Posterior vena cava (tissue), 2 donors: ENCODE results near the gene CTNND2. TPM values are rescaled to one million over a fixed set of nuclear protein-coding genes. Genes with fewer than 3 reads are reported as not detected.
A peak's percentile ranks its signal among the peaks of the same experiment; 100 is the strongest.
"Not testable (repeated sequence)": the region's sequence is repeated elsewhere in the genome, so short reads cannot be mapped to it uniquely, and the experiment has no call there.

Experiments used
- DNase-seq: peaks from one replicate; pipeline ENCODE4 v3.0.0-alpha.2; 2020; ENCODE audit warnings: low spot score
- intact Hi-C, 2 donors: fragments of 100-400 bp; cut with DNase I; formaldehyde crosslinking; loops; one replicate each; pipeline versions ENCODE4 v1.14.1 to v1.14.2; 2022 to 2023
- total RNA-seq, 2 donors: library from RNA; stranded (reverse); fragmentation: NEBNext Ultra II Directional; extraction: Animal tissue kit (Norgen Biotek cat#: 25700); gene quantifications; one replicate each; pipeline ENCODE4 v1.2.1, GENCODE V29; 2021
- donor health status: DM: yes; HTN: yes; CAD: no.
- donor health status: DM: yes; HTN: yes; CAD: no.

Gene CTNND2
- total RNA-seq, 2 donors from 2014 or later, result 0.46 to 1.6 TPM

- DNase-seq, result no peak
- intact Hi-C loops, result no loop called here
Measured at GRCh38 chr5:11617080-11617479, 287.2 kb downstream of the CTNND2 start.

- intact Hi-C loops, result not testable (repeated sequence)
- DNase-seq, result peak; percentile 44
Measured at GRCh38 chr5:11616624-11617023, 287.6 kb downstream of the CTNND2 start.

GRCh38 chr5:11611011-11611410, 293.2 kb downstream of the CTNND2 start:
- intact Hi-C loops, result no loop called here
- DNase-seq, result no peak

GRCh38 chr5:11609570-11610303, 294.5 kb downstream of the CTNND2 start:
- DNase-seq, result no peak
- intact Hi-C loops, result no loop called here

GRCh38 chr5:11608530-11608929, 295.7 kb downstream of the CTNND2 start:
- DNase-seq, result no peak
- intact Hi-C loops, result no loop called here

- DNase-seq, result no peak
- intact Hi-C loops, result no loop called here
Measured at GRCh38 chr5:11607944-11608483, 296.2 kb downstream of the CTNND2 start.

- intact Hi-C loops, result no loop called here
- DNase-seq, result no peak
Measured at GRCh38 chr5:11602298-11602697, 301.9 kb downstream of the CTNND2 start.

GRCh38 chr5:11599499-11599898, 304.7 kb downstream of the CTNND2 start:
- DNase-seq, result no peak
- intact Hi-C loops, result no loop called here

GRCh38 chr5:11596657-11597071, 307.6 kb downstream of the CTNND2 start:
- intact Hi-C loops, result no loop called here
- no peak for DNase-seq

GRCh38 chr5:11596185-11596584, 308.1 kb downstream of the CTNND2 start:
- intact Hi-C loops, result no loop called here
- DNase-seq, result no peak

GRCh38 chr5:11595045-11595444, 309.2 kb downstream of the CTNND2 start:
- DNase-seq, result no peak
- intact Hi-C loops, result no loop called here

- DNase-seq, result no peak
- intact Hi-C loops, result no loop called here
Measured at GRCh38 chr5:11594021-11594420, 310.2 kb downstream of the CTNND2 start.

- intact Hi-C loops, result no loop called here
Measured at GRCh38 chr5:11590475-11590874, 313.8 kb downstream of the CTNND2 start.

GRCh38 chr5:11588803-11589202, 315.4 kb downstream of the CTNND2 start:
- no peak for DNase-seq
- intact Hi-C loops, result no loop called here

More at GRCh38 chr5:11590475-11590874, 313.8 kb downstream of the CTNND2 start:
- no peak for DNase-seq

- DNase-seq, result no peak
- intact Hi-C loops, result no loop called here
Measured at GRCh38 chr5:11584017-11584416, 320.2 kb downstream of the CTNND2 start.

- DNase-seq, result no peak
- intact Hi-C loops, result no loop called here
Measured at GRCh38 chr5:11579351-11579750, 324.9 kb downstream of the CTNND2 start.

GRCh38 chr5:11574787-11575186, 329.5 kb downstream of the CTNND2 start:
- intact Hi-C loops, result no loop called here
- no peak for DNase-seq

- intact Hi-C loops, result no loop called here
- no peak for DNase-seq
Measured at GRCh38 chr5:11573140-11573992, 330.9 kb downstream of the CTNND2 start.

- intact Hi-C loops, result no loop called here
- DNase-seq, result no peak
Measured at GRCh38 chr5:11564706-11565105, 339.5 kb downstream of the CTNND2 start.

GRCh38 chr5:11563822-11564221, 340.4 kb downstream of the CTNND2 start:
- intact Hi-C loops, result no loop called here
- DNase-seq, result no peak
